IPS DF 19.7 (cell line): ENCODE results near the gene FTO.

Source experiments
- DNase-seq: peaks from one replicate; pipeline ENCODE4 v3.0.0-alpha.2; 2013; ENCODE audit warnings: low read depth, low spot score

Gene FTO

GRCh38 chr16:54073356-54073755 lies 369.4 kb downstream of the FTO start:
- no peak for DNase-seq

GRCh38 chr16:54075446-54075845 lies 371.5 kb downstream of the FTO start:
- DNase-seq, result no peak

- DNase-seq, result no peak
Observed at GRCh38 chr16:54076006-54076504, 372.1 kb downstream of the FTO start.

- no peak for DNase-seq
Observed at GRCh38 chr16:54077050-54077821, 373.3 kb downstream of the FTO start.

- DNase-seq, result no peak
Observed at GRCh38 chr16:54080524-54081008, 376.6 kb downstream of the FTO start.

- no peak for DNase-seq
Observed at GRCh38 chr16:54086791-54087190, 382.8 kb downstream of the FTO start.

GRCh38 chr16:54090602-54091001 lies 386.6 kb downstream of the FTO start:
- no peak for DNase-seq

- DNase-seq, result no peak
Observed at GRCh38 chr16:54093281-54093680, 389.3 kb downstream of the FTO start.

- DNase-seq, result no peak
Observed at GRCh38 chr16:54094641-54095040, 390.7 kb downstream of the FTO start.

- no peak for DNase-seq
Observed at GRCh38 chr16:54096607-54097006, 392.7 kb downstream of the FTO start.

GRCh38 chr16:54097774-54098173 lies 393.8 kb downstream of the FTO start:
- no peak for DNase-seq

- DNase-seq, result no peak
Observed at GRCh38 chr16:54098247-54098646, 394.3 kb downstream of the FTO start.

GRCh38 chr16:54099627-54100026 lies 395.7 kb downstream of the FTO start:
- DNase-seq, result no peak

- DNase-seq, result no peak
Observed at GRCh38 chr16:54102888-54103866, 399.2 kb downstream of the FTO start.

GRCh38 chr16:54106057-54106456 lies 402.1 kb downstream of the FTO start:
- DNase-seq, result no peak

GRCh38 chr16:54107583-54108202 lies 403.7 kb downstream of the FTO start:
- DNase-seq, result no peak

GRCh38 chr16:54110016-54110981 lies 406.3 kb downstream of the FTO start:
- no peak for DNase-seq

GRCh38 chr16:54112451-54113206 lies 408.7 kb downstream of the FTO start:
- DNase-seq, result no peak

- DNase-seq, result no peak
Observed at GRCh38 chr16:54115558-54115957, 411.6 kb downstream of the FTO start.

GRCh38 chr16:54116124-54116655 lies 412.2 kb downstream of the FTO start:
- DNase-seq, result no peak
